ENCODE measurements around the gene SNX20.

SNX20 gene

DNA sequence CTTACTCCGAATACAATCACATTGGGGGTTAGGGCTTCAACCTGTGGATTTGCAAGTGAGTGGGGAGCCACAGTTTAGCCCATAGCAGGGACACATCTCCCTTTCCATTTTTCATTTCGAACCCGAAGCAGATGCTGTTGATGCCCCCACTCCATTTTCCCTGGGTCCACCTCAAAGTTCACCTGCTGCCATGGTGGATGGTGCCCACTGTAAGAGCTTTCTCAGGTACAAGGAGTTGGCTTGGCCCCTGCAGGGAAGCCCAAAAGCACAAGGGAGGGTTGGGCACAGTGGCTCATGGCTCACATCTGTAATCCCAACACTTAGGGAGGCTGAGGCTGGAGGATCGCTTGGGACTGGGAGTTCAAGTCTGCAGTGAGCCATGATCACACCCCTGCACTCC, 51.8 kb downstream of the SNX20 start:
- TF ChIP-seq, protein P1, sequence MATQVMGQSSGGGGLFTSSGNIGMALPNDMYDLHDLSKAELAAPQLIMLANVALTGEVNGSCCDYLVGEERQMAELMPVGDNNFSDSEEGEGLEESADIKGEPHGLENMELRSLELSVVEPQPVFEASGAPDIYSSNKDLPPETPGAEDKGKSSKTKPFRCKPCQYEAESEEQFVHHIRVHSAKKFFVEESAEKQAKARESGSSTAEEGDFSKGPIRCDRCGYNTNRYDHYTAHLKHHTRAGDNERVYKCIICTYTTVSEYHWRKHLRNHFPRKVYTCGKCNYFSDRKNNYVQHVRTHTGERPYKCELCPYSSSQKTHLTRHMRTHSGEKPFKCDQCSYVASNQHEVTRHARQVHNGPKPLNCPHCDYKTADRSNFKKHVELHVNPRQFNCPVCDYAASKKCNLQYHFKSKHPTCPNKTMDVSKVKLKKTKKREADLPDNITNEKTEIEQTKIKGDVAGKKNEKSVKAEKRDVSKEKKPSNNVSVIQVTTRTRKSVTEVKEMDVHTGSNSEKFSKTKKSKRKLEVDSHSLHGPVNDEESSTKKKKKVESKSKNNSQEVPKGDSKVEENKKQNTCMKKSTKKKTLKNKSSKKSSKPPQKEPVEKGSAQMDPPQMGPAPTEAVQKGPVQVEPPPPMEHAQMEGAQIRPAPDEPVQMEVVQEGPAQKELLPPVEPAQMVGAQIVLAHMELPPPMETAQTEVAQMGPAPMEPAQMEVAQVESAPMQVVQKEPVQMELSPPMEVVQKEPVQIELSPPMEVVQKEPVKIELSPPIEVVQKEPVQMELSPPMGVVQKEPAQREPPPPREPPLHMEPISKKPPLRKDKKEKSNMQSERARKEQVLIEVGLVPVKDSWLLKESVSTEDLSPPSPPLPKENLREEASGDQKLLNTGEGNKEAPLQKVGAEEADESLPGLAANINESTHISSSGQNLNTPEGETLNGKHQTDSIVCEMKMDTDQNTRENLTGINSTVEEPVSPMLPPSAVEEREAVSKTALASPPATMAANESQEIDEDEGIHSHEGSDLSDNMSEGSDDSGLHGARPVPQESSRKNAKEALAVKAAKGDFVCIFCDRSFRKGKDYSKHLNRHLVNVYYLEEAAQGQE (IDR thresholded peaks at IDR 0.05; ENCODE audit: insufficient read depth in 1 of 2, low read depth in 2 of 2, low read length in 2 of 2): no peak
- no peak for TF ChIP-seq SIN3A (IDR thresholded peaks at IDR 0.05; ENCODE audit: borderline replicate concordance, insufficient read depth, low read length)
- TF ChIP-seq TAF1 (IDR thresholded peaks at IDR 0.05; ENCODE audit: borderline replicate concordance, insufficient read depth, low read length): no peak
- TF ChIP-seq POLR2AphosphoS5 (IDR thresholded peaks at IDR 0.05; ENCODE audit: low read depth, low read length): no peak
- TF ChIP-seq FOXP2 (optimal IDR thresholded peaks at IDR 0.05; ENCODE audit: borderline replicate concordance, extremely low read depth, extremely low read length, insufficient read depth): no peak

- TF ChIP-seq SIN3A (IDR thresholded peaks at IDR 0.05; ENCODE audit: borderline replicate concordance, insufficient read depth, low read length): no peak
- TF ChIP-seq TAF1 (IDR thresholded peaks at IDR 0.05; ENCODE audit: borderline replicate concordance, insufficient read depth, low read length): no peak
- no peak for TF ChIP-seq FOXP2 (optimal IDR thresholded peaks at IDR 0.05; ENCODE audit: borderline replicate concordance, extremely low read depth, extremely low read length, insufficient read depth)
- TF ChIP-seq, protein P1 (IDR thresholded peaks at IDR 0.05; ENCODE audit: insufficient read depth in 1 of 2, low read depth in 2 of 2, low read length in 2 of 2): no peak
- TF ChIP-seq POLR2AphosphoS5 (IDR thresholded peaks at IDR 0.05; ENCODE audit: low read depth, low read length): no peak
Observed at GRCh38 chr16:50628156-50628802, 52.8 kb downstream of the SNX20 start.

DNA sequence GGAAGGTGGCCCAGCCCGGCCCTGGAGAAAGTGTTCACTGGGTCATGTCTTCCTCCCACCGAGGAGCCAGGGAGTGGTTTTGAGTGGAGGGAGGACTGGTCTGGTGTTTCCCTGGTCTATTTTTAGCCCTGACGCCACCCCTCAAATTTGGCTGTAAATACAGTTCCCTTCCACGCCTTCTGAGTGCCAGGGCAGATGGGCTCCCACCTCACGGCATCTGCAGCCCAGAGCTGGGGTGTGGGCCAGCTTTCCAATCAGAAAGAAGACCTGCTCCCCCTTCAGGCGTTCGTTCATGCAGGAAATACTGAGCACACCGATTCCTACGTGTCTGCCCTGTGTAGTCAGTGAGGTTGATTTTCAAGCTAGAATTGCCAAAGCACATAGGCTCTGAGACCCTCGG, 53.7 kb downstream of the SNX20 start:
- TF ChIP-seq TAF1 (IDR thresholded peaks at IDR 0.05; ENCODE audit: borderline replicate concordance, insufficient read depth, low read length): no peak
- no peak for TF ChIP-seq FOXP2 (optimal IDR thresholded peaks at IDR 0.05; ENCODE audit: borderline replicate concordance, extremely low read depth, extremely low read length, insufficient read depth)
- no peak for TF ChIP-seq POLR2AphosphoS5 (IDR thresholded peaks at IDR 0.05; ENCODE audit: low read depth, low read length)
- no peak for TF ChIP-seq SIN3A (IDR thresholded peaks at IDR 0.05; ENCODE audit: borderline replicate concordance, insufficient read depth, low read length)
- TF ChIP-seq, protein P1 (IDR thresholded peaks at IDR 0.05; ENCODE audit: insufficient read depth in 1 of 2, low read depth in 2 of 2, low read length in 2 of 2): no peak

DNA sequence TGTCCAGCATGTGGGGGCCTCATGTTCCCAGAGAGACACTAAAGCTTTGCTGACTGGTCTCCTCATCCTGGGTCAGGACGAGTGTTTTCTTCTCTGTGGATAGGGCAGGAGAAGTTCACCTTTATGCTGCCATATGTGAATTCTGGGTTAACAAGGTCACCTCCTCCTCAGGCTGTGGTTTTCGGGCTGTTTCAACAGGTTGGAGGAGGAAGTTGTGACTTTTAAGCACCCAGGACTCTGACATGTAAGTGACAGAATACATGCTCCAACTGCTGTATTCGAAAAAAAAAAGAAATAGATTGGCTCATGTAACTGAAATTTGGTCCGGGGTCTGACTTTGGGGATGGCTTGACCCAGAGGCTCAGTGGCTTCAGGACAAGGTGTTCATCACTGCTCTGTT, 54.2 kb downstream of the SNX20 start:
- TF ChIP-seq TAF1 (IDR thresholded peaks at IDR 0.05; ENCODE audit: borderline replicate concordance, insufficient read depth, low read length) (no peak), POLR2AphosphoS5 (IDR thresholded peaks at IDR 0.05; ENCODE audit: low read depth, low read length) (no peak), SIN3A (IDR thresholded peaks at IDR 0.05; ENCODE audit: borderline replicate concordance, insufficient read depth, low read length) (no peak), FOXP2 (optimal IDR thresholded peaks at IDR 0.05; ENCODE audit: borderline replicate concordance, extremely low read depth, extremely low read length, insufficient read depth) (no peak)
- TF ChIP-seq, protein P1 (IDR thresholded peaks at IDR 0.05; ENCODE audit: insufficient read depth in 1 of 2, low read depth in 2 of 2, low read length in 2 of 2): no peak

Data from PFSK-1 (cell line).